ENCODE measurements around the gene SDC1.

Gene SDC1

DNA sequence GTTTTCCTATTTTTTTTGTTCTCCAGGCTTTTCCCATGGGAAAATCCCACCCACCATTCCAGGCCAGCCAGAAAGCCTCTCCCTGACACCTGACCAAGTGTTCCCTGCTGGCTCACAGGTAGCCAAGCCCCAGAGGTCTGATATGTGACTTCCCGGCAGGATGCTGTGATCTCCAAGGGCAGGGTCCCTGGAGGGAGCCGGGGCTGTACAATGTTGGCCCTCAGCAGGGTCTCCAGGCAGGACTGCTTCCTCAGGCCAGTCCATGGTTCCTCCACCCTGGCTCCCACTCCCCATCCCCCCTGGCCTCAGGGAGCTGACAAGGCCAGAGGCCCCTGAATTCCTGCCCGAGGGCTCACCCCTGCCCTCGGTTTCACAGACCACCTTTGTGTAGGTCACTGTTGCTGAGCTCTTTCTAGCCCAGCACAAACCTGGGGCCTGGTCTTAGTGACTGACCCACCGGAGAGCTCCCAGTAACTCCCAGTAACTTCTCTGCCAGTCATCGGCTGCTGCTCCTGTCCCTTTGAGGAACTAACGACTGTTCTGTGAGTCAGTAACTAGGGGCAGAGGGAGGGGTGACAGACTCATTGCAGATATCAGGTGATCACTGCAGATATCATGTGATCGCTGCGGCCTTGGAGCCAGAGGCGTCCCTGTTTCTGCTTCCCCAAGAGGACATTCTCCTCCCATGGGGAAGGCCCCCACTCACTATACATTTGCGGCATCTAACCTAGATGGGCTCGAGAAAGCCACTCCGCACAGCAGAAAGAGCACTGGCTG is 38.7 kb downstream of the SDC1 start:
- peak; percentile 27 for DNase-seq (ENCODE audit: low spot score)

GRCh38 chr2:20185176-20186022 is 39.5 kb downstream of the SDC1 start:
- DNase-seq (ENCODE audit: low spot score): no peak

DNA sequence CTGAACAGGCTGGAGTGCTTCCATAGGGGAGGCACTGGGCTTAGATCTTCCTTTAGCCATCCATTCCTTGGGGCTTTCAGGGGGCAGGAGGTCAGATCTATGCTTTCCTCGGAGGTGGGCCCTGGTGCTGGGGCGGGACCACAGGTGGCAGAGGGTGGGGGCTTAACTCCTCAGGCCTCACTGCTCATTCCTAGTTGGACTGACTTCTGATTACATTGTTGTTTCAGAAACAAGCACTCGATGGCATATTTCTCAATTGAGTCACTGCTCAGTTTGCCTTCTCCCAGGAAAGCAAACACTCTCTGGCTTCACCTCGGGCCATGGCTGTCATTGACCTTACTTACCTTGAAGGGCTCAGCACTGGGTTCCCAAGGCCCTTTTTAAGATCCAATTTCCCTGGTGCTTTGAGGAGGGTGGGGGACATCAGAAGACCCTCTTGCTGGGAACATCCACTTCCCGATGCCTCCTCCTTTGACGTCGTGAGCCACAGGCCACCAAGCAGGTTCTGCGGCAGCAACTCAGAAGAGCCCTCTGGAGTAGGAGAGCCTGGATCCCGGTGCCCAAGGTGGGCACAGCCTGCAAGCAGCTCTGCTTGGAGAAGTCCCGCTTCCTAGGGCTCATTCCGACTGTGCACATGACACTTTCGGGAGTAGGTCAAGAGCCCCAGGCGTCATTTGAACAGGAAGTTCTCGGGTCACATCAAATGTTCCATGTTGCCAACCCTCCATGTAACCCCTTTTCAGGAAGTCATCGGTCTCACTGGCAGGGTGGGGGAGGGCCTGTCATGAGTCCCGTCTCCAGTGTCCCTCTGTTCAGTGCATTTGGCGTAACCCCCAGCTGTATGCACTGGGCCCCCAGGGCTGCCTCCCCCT is 40.6 kb downstream of the SDC1 start:
- no peak for DNase-seq (ENCODE audit: low spot score)

GRCh38 chr2:20183373-20183772 is 41.6 kb downstream of the SDC1 start:
- DNase-seq (ENCODE audit: low spot score): no peak

DNA sequence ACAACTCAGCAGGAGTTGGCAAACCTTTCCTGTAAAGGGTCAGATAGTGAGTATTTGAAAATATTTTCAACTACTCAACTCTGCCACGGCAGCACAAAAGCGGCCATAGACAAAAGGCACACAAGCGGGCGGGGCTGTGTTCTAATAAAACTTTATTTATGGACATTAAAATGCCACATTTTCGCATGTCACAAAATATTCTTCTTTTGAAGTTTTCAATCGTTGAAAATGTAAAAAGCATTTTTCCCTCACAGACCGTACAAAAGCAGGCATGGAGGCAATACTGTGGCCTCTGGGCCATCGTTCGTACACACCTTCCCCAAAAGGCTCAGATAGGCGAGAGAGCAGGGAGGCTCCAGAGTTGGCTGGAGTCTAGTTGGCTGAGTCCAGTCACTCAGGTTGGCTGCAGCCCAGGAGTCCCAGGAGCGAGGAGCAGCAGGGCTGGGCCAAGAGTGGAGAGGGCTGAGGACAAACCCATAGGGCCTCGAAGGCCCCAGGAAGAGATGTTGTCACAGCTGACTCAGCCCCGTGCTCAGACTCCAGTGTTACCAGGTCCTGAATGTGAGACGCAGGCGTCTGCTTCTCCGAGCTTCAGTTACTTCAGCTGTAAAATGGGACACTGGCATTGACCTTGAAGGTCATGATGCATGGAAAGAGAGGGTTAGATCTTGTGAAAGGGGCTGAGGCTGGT is 42.5 kb downstream of the SDC1 start:
- DNase-seq (ENCODE audit: low spot score): no peak

DNA sequence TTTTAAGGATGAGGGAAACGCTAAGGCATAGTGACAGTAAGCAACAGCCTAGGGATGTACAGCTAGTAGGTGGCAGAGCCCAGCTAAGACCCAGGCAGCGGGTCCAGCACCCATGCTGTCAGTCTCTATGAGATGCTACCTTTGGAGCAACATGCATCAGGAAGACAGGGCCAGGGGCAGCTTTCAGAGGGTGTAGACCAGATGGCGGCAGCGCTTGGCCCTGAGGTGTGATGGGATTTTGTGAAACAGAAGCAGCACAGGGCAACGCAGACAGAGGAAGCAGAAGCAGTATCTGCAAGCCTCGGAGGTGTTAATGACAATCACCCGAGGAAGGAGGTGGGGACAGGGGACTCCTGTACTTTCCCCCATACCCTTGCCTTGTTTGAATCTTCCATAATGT is 43.2 kb downstream of the SDC1 start:
- no peak for DNase-seq (ENCODE audit: low spot score)

DNA sequence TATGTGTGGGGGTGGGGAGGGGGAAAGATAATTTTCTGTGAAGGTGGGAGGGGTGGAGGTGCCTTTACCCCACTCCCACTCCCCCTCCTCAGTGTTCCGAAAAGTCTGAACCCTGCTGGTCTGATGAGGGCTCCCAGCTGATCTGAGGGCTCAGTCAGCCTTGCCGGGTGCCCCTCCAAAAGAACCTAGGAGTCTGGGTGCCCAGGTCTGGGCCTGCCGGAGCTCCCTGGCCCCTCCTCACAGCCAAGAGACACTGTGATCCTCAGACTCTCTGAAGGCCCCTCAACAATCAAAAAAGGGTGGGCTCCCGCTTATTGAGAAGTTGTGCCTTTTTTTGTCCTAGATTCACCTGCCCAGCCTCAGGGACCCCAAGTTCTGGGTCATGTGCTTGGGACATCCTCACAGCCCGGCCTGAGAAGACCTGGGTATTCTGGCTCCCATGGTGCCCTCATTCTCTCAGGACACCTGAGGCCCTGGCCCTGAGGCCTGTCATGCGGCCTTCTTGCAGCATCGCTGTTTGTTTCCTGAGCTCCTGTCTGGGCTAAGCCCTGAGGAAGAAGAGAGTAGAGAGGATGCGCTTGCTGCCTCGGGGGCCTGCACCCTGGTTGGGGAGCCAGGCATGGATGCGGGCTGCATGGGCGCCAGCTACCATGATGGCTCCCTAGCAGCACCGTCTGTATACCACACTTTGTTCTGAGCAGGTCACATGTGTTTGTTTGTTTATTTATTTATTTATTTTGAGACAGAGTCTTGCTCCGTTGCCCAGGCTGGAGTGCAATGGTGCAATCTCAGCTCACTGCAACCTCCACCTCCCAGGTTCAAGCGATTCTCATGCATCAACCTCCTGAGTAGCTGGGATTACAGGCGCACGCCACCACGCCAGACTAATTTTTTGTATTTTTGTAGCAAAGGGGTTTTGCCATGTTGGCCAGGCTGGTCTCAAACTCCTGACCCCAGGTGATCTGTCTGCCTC is 44.0 kb downstream of the SDC1 start:
- no peak for DNase-seq (ENCODE audit: low spot score)

- peak; percentile 34 for DNase-seq (ENCODE audit: low spot score)
Measured at GRCh38 chr2:20179755-20180594, 45.0 kb downstream of the SDC1 start.

DNA sequence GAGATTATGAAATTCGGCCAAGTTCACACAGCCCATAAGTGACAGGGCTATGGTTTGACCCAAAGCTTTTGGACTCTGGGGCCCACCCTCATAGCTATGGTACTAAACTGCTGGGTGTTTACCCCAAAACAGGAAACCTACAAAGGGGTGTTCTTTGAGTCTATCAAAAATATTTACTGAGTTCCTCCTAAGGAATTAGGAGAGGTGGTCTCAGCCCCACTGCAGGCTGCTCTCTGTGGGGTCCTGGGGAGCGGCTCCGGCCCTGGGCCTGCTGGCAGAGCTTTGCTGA is 45.5 kb downstream of the SDC1 start:
- DNase-seq (ENCODE audit: low spot score): no peak

- no peak for DNase-seq (ENCODE audit: low spot score)
Measured at GRCh38 chr2:20178666-20179465, 46.1 kb downstream of the SDC1 start.

GRCh38 chr2:20178249-20178607 is 46.7 kb downstream of the SDC1 start:
- DNase-seq (ENCODE audit: low spot score): no peak

- no peak for DNase-seq (ENCODE audit: low spot score)
Measured at GRCh38 chr2:20177556-20178248, 47.2 kb downstream of the SDC1 start.

DNA sequence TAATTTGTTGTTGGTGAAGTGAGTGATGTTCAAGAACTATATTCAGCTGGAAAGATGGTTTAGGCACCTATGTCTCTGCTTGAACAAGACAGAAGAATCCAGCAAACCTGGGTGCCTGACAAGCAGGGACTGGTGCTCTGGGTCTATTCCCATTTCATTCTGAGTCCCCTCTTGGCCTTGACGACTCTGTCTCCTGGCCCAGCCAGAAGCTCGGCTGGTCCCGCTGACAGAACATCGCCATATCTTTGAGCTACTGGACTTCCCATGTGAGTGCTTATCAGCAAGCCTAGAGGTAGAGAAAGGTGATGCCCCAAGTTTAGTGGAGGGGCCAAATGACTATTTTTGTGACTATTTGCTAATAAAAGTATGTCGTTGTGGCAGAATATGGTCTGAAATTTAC is 48.2 kb downstream of the SDC1 start:
- DNase-seq (ENCODE audit: low spot score): no peak

DNA sequence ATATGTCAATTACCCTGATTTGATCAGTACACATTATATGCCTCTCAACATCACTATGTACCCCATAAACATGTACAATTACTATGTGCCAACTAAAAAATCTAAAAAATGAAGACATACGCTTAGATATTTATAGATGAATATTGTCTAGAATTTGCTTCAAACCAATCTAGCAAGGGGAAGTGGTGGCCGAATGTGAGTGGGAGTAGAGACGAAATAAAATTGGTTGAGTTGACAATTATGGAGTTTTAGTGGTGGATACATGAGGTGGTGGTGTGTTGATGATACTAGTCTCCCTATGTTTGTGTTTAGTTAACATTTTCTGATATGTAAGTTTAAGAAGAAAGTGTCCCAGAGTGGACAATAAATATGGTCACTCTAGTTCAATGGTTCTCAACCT is 49.0 kb downstream of the SDC1 start:
- DNase-seq (ENCODE audit: low spot score): no peak

GRCh38 chr2:20175267-20175666 is 49.7 kb downstream of the SDC1 start:
- DNase-seq (ENCODE audit: low spot score): no peak

- no peak for DNase-seq (ENCODE audit: low spot score)
Measured at GRCh38 chr2:20174410-20174809, 50.5 kb downstream of the SDC1 start.

DNA sequence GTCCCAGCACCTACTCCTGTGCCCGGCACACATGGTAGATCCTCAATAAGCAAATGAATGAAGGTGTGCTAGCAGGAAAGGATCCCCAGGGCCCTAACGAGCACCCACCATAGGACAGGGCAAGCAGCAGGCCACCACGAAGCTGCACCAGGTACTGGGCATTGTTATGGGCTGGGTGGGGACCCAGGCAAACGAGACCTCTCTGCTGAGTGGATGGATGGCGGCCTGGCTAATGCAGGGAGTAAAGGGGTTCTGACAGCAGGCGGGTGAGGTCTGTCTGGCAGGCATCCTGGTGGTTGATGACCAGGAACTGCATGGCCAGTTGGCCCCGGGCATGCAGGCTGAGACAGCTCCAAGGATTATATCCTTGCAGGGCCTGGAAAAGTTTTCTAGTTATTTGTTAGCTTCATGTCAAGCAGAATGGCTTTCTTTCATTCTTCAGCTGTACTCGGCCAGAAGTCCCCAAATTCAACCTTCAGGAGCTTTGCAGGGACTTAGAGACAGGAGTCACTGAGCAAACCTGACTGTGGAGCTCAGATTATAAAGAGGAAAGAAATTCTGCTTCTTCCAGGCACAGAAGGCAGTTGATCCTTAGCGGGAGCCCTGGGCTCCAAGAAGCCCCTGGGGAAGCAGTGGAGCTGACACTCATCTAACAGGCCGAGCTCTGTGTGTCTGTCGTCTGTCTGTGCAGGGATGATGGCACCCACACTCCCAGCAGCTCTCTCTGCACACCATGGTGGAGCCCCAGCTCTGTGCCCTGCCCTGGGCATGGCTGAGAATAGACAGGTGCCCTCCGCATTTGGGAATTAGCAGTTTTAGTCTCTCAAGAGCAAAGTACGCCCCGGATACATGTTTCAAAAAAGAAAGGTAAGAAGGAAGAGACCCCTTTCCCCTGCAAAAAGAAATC is 51.2 kb downstream of the SDC1 start:
- DNase-seq (ENCODE audit: low spot score): no peak

Measured in SK-N-DZ (cell line).